ENCODE results near the gene TEX22. TPM values are rescaled to one million over a fixed set of nuclear protein-coding genes. Genes with fewer than 3 reads are reported as not detected.

TEX22 gene
- 1 to 10 TPM; 2.0 to 2.6 TPM for total RNA-seq

- peak; percentile 90 for DNase-seq
- intact Hi-C loops (cut with micrococcal nuclease): loop anchor here (1.0 to 2.0 kb wide), 3 partner anchors 17 to 93 kb away; partner anchors contain the start of gene TEDC1
- Mint-ChIP-seq H3K4me1 (ENCODE audit: low read depth) (peaks cover 26% of the 10 kb centered on the region), H3K4me3 (peak within 1 kb of the TSS; percentile 85), H3K9me3 (peaks cover 23% of the 10 kb centered on the region), H3K27me3 (ENCODE audit: low read depth) (no peaks in the 10 kb centered on the region), H3K27ac (peak within 1 kb of the TSS; percentile 83), H3K36me3 (ENCODE audit: low read depth) (peaks cover 34% of the 10 kb centered on the region)
- CTCF ChIA-PET: interaction anchor here (0.9 to 1.9 kb wide), 3 partner anchors 13 to 92 kb away, joined by 3 to 7 read pairs (median 6); no protein-coding TSS in a partner anchor
Observed at GRCh38 chr14:105398044-105398725, at the start of gene TEX22. Gene TEX22 (plus strand): TSS chr14:105398538. CDS start chr14:105399341, 803 bp downstream.

GRCh38 chr14:105348945-105349699 lies 49.2 kb upstream of the TEX22 start:
- Mint-ChIP-seq H3K4me3 (no peak overlapping the region), H3K9me3 (peaks cover 4% of the 10 kb centered on the region), H3K36me3 (ENCODE audit: low read depth) (no peaks in the 10 kb centered on the region), H3K27me3 (ENCODE audit: low read depth) (no peaks in the 10 kb centered on the region), H3K4me1 (ENCODE audit: low read depth) (peaks cover 3% of the 10 kb centered on the region), H3K27ac (no peak overlapping the region)
- intact Hi-C loops (cut with micrococcal nuclease): no loop called here
- no peak for DNase-seq
- CTCF ChIA-PET: no interaction called here

GRCh38 chr14:105349992-105350391 lies 48.3 kb upstream of the TEX22 start:
- CTCF ChIA-PET: no interaction called here
- H3K9me3 Mint-ChIP-seq: peaks cover 4% of the 10 kb centered on the region
- no peak for DNase-seq
- no peaks in the 10 kb centered on the region for H3K27me3 Mint-ChIP-seq (ENCODE audit: low read depth)
- H3K27ac Mint-ChIP-seq: no peak overlapping the region
- peaks cover 3% of the 10 kb centered on the region for H3K4me1 Mint-ChIP-seq (ENCODE audit: low read depth)
- no peaks in the 10 kb centered on the region for H3K36me3 Mint-ChIP-seq (ENCODE audit: low read depth)
- intact Hi-C loops (cut with micrococcal nuclease): no loop called here
- no peak overlapping the region for H3K4me3 Mint-ChIP-seq

- intact Hi-C loops (cut with micrococcal nuclease): no loop called here
- Mint-ChIP-seq H3K36me3 (ENCODE audit: low read depth) (no peaks in the 10 kb centered on the region), H3K4me1 (ENCODE audit: low read depth) (peaks cover 3% of the 10 kb centered on the region), H3K9me3 (peaks cover 1% of the 10 kb centered on the region), H3K27me3 (ENCODE audit: low read depth) (no peaks in the 10 kb centered on the region), H3K4me3 (no peak overlapping the region), H3K27ac (no peak overlapping the region)
- CTCF ChIA-PET: interaction anchor here (1.5 to 1.8 kb wide), 4 partner anchors 11 to 156 kb away, joined by 4 to 8 read pairs (median 5); no protein-coding TSS in a partner anchor
- DNase-seq: no peak
Observed at GRCh38 chr14:105350450-105351244, 47.7 kb upstream of the TEX22 start.

- H3K27ac Mint-ChIP-seq: no peak overlapping the region
- H3K27me3 Mint-ChIP-seq (ENCODE audit: low read depth): no peaks in the 10 kb centered on the region
- H3K9me3 Mint-ChIP-seq: no peaks in the 10 kb centered on the region
- DNase-seq: no peak
- H3K4me1 Mint-ChIP-seq (ENCODE audit: low read depth): peaks cover 3% of the 10 kb centered on the region
- intact Hi-C loops (cut with micrococcal nuclease): no loop called here
- no peak overlapping the region for H3K4me3 Mint-ChIP-seq
- CTCF ChIA-PET: interaction anchor here (0.8 to 1.8 kb wide), 11 partner anchors 9 to 261 kb away, joined by 3 to 8 read pairs (median 4); no protein-coding TSS in a partner anchor
- H3K36me3 Mint-ChIP-seq (ENCODE audit: low read depth): no peaks in the 10 kb centered on the region
Observed at GRCh38 chr14:105351410-105351809, 46.9 kb upstream of the TEX22 start.

- H3K4me1 Mint-ChIP-seq (ENCODE audit: low read depth): peaks cover 3% of the 10 kb centered on the region
- H3K27ac Mint-ChIP-seq: no peak overlapping the region
- peak; percentile 96 for DNase-seq
- no peaks in the 10 kb centered on the region for H3K9me3 Mint-ChIP-seq
- H3K36me3 Mint-ChIP-seq (ENCODE audit: low read depth): no peaks in the 10 kb centered on the region
- intact Hi-C loops (cut with micrococcal nuclease): loop anchor here (1.0 kb wide), 2 partner anchors 149 to 262 kb away; no protein-coding TSS in a partner anchor
- CTCF ChIA-PET: interaction anchor here (0.6 to 1.8 kb wide), 18 partner anchors 10 to 335 kb away, joined by 3 to 8 read pairs (median 3); no protein-coding TSS in a partner anchor
- no peak overlapping the region for H3K4me3 Mint-ChIP-seq
- no peaks in the 10 kb centered on the region for H3K27me3 Mint-ChIP-seq (ENCODE audit: low read depth)
Observed at GRCh38 chr14:105351920-105352851, 46.2 kb upstream of the TEX22 start.

- H3K9me3 Mint-ChIP-seq: no peaks in the 10 kb centered on the region
- intact Hi-C loops (cut with micrococcal nuclease): no loop called here
Observed at GRCh38 chr14:105353136-105353535, 45.2 kb upstream of the TEX22 start.

GRCh38 chr14:105354541-105354940 lies 43.8 kb upstream of the TEX22 start:
- CTCF ChIA-PET: interaction anchor here (0.6 kb wide), 1 partner anchor 128 kb away, joined by 4 read pairs; no protein-coding TSS in a partner anchor
- no peaks in the 10 kb centered on the region for H3K36me3 Mint-ChIP-seq (ENCODE audit: low read depth)
- peaks cover 3% of the 10 kb centered on the region for H3K4me1 Mint-ChIP-seq (ENCODE audit: low read depth)
- no peak for DNase-seq
- H3K4me3 Mint-ChIP-seq: no peak overlapping the region
- no peak overlapping the region for H3K27ac Mint-ChIP-seq
- intact Hi-C loops (cut with micrococcal nuclease): no loop called here
- H3K27me3 Mint-ChIP-seq (ENCODE audit: low read depth): no peaks in the 10 kb centered on the region
- no peaks in the 10 kb centered on the region for H3K9me3 Mint-ChIP-seq

More at GRCh38 chr14:105353136-105353535, 45.2 kb upstream of the TEX22 start:
- CTCF ChIA-PET: no interaction called here
- no peak overlapping the region for H3K4me3 Mint-ChIP-seq
- no peak overlapping the region for H3K27ac Mint-ChIP-seq
- peaks cover 3% of the 10 kb centered on the region for H3K4me1 Mint-ChIP-seq (ENCODE audit: low read depth)
- H3K27me3 Mint-ChIP-seq (ENCODE audit: low read depth): no peaks in the 10 kb centered on the region
- H3K36me3 Mint-ChIP-seq (ENCODE audit: low read depth): no peaks in the 10 kb centered on the region
- DNase-seq: no peak

- no peaks in the 10 kb centered on the region for H3K36me3 Mint-ChIP-seq (ENCODE audit: low read depth)
- no peak overlapping the region for H3K27ac Mint-ChIP-seq
- CTCF ChIA-PET: no interaction called here
- intact Hi-C loops (cut with micrococcal nuclease): no loop called here
- no peak overlapping the region for H3K4me3 Mint-ChIP-seq
- H3K27me3 Mint-ChIP-seq (ENCODE audit: low read depth): no peaks in the 10 kb centered on the region
- peaks cover 3% of the 10 kb centered on the region for H3K4me1 Mint-ChIP-seq (ENCODE audit: low read depth)
- no peaks in the 10 kb centered on the region for H3K9me3 Mint-ChIP-seq
- DNase-seq: no peak
Observed at GRCh38 chr14:105355049-105355575, 43.2 kb upstream of the TEX22 start.

- no peaks in the 10 kb centered on the region for H3K9me3 Mint-ChIP-seq
- intact Hi-C loops (cut with micrococcal nuclease): no loop called here
- no peak overlapping the region for H3K4me3 Mint-ChIP-seq
- H3K4me1 Mint-ChIP-seq (ENCODE audit: low read depth): peaks cover 3% of the 10 kb centered on the region
- no peak for DNase-seq
- H3K27me3 Mint-ChIP-seq (ENCODE audit: low read depth): no peaks in the 10 kb centered on the region
- no peak overlapping the region for H3K27ac Mint-ChIP-seq
- H3K36me3 Mint-ChIP-seq (ENCODE audit: low read depth): no peaks in the 10 kb centered on the region
- CTCF ChIA-PET: no interaction called here
Observed at GRCh38 chr14:105355850-105356604, 42.3 kb upstream of the TEX22 start.

GRCh38 chr14:105356927-105357326 lies 41.4 kb upstream of the TEX22 start:
- Mint-ChIP-seq H3K4me3 (no peak overlapping the region), H3K27me3 (ENCODE audit: low read depth) (no peaks in the 10 kb centered on the region), H3K36me3 (ENCODE audit: low read depth) (no peaks in the 10 kb centered on the region), H3K27ac (no peak overlapping the region), H3K4me1 (ENCODE audit: low read depth) (peaks cover 4% of the 10 kb centered on the region), H3K9me3 (no peaks in the 10 kb centered on the region)
- CTCF ChIA-PET: no interaction called here
- intact Hi-C loops (cut with micrococcal nuclease): no loop called here
- DNase-seq: no peak
